ENCODE measurements around the gene PDZK1IP1. TPM values are rescaled to one million over a fixed set of nuclear protein-coding genes. Genes with fewer than 3 reads are reported as not detected.

PDZK1IP1 gene
- total and polyA plus RNA-seq, 2 donors (not counting 1 experiment from before 2014, with no cell fraction given), result 0.21 TPM; not detected in 1

GRCh38 chr1:47231301-47232186, 41.7 kb upstream of the PDZK1IP1 start:
- TF ChIP-seq, protein P1, sequence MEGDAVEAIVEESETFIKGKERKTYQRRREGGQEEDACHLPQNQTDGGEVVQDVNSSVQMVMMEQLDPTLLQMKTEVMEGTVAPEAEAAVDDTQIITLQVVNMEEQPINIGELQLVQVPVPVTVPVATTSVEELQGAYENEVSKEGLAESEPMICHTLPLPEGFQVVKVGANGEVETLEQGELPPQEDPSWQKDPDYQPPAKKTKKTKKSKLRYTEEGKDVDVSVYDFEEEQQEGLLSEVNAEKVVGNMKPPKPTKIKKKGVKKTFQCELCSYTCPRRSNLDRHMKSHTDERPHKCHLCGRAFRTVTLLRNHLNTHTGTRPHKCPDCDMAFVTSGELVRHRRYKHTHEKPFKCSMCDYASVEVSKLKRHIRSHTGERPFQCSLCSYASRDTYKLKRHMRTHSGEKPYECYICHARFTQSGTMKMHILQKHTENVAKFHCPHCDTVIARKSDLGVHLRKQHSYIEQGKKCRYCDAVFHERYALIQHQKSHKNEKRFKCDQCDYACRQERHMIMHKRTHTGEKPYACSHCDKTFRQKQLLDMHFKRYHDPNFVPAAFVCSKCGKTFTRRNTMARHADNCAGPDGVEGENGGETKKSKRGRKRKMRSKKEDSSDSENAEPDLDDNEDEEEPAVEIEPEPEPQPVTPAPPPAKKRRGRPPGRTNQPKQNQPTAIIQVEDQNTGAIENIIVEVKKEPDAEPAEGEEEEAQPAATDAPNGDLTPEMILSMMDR (IDR thresholded peaks at IDR 0.05), result no peak
- TF ChIP-seq EZH2 (IDR thresholded peaks at IDR 0.05; ENCODE audit: borderline replicate concordance, insufficient read depth, low read depth, low read length, poor library complexity, severe bottlenecking), result peak; percentile 99
- H4K20me1 ChIP-seq (ENCODE audit: control insufficient read depth, insufficient read depth, low read length, poor library complexity, severe bottlenecking), result no peaks in the 10 kb centered on the region
- ChIA-PET CTCF (no interaction called here), POLR2A (no interaction called here)
- peak overlapping the region; percentile 72 for H3K4me2 ChIP-seq (replicated peaks; ENCODE audit: low read depth, low read length, poor library complexity, severe bottlenecking)
- peaks cover 32% of the 10 kb centered on the region for H3K4me1 Mint-ChIP-seq
- H3K4me3 ChIP-seq (ENCODE audit: control extremely low read depth in 1 of 5, extremely low read depth in 1 of 5, insufficient read depth in 1 of 5, low read depth in 2 of 5, low read length in 4 of 5), result peak overlapping the region in 4 of 5 experiments; percentile 2 to 47 (median 38)
- DNase-seq (peak; percentile 76), ATAC-seq (ENCODE audit: low read depth) (peak; percentile 24)
- WGBS (ENCODE audit: insufficient coverage), result 1% methylated on average over 48 of the region's 62 CpGs
- H3K27ac Mint-ChIP-seq, result peak overlapping the region; percentile 57
- peak overlapping the region; percentile 49 for H2AFZ ChIP-seq (ENCODE audit: insufficient read depth, low read depth, low read length, poor library complexity, severe bottlenecking)
- H3K9me3 Mint-ChIP-seq (ENCODE audit: insufficient read depth), result no peaks in the 10 kb centered on the region
- peaks cover 36 to 38% of the 10 kb centered on the region in 2 donors for H3K4me1 ChIP-seq (ENCODE audit: control insufficient read depth in 2 of 2, insufficient read depth in 2 of 2, low read length in 2 of 2)
- no peaks in the 10 kb centered on the region for H3K36me3 ChIP-seq (replicated peaks in 1 of 2; ENCODE audit: control extremely low read depth in 1 of 2, control insufficient read depth in 1 of 2, extremely low read depth in 1 of 2, insufficient read depth in 2 of 2, low read length in 1 of 2)
- intact Hi-C loops (cut with micrococcal nuclease), result loop anchor here (2.0 kb wide), 1 partner anchor 209 kb away; no protein-coding TSS in a partner anchor
- no peak overlapping the region for H3K27ac ChIP-seq (ENCODE audit: low read length in 2 of 2)
- H3K27me3 ChIP-seq (replicated peaks in 1 of 4; ENCODE audit: control extremely low read depth in 1 of 4, control insufficient read depth in 3 of 4, insufficient read depth in 4 of 4, low read length in 3 of 4), result peaks cover 0 to 90% (median 64%) of the 10 kb centered on the region in 4 experiments
- H3K27me3 Mint-ChIP-seq, result peaks cover 78% of the 10 kb centered on the region
- peaks cover 0 to 29% (median 0%) of the 10 kb centered on the region in 3 donors for H3K9me3 ChIP-seq (ENCODE audit: control extremely low read depth in 1 of 3, control insufficient read depth in 2 of 3, insufficient read depth in 1 of 3, low read length in 2 of 3)
- no peaks in the 10 kb centered on the region for H3K79me2 ChIP-seq (ENCODE audit: control insufficient read depth, insufficient read depth, low read length)
- peak overlapping the region; percentile 52 for H3K9ac ChIP-seq (ENCODE audit: low read length)
- H3K4me3 Mint-ChIP-seq, result peak overlapping the region; percentile 83
